HG03521 (cell line): ENCODE data around the gene CCBE1.
A peak's percentile ranks its signal among the peaks of the same experiment; 100 is the strongest.
"Not testable (repeated sequence)": the region's sequence is repeated elsewhere in the genome, so short reads cannot be mapped to it uniquely, and the experiment has no call there.

Experiments used
- ATAC-seq: cut with Tn5 transposase; IDR thresholded peaks from one replicate; pipeline ENCODE4 v1.9.1; 2021; ENCODE audit warnings: mild to moderate bottlenecking, moderate library complexity; ENCODE audit not compliant: unreplicated experiment

CCBE1 gene

DNA sequence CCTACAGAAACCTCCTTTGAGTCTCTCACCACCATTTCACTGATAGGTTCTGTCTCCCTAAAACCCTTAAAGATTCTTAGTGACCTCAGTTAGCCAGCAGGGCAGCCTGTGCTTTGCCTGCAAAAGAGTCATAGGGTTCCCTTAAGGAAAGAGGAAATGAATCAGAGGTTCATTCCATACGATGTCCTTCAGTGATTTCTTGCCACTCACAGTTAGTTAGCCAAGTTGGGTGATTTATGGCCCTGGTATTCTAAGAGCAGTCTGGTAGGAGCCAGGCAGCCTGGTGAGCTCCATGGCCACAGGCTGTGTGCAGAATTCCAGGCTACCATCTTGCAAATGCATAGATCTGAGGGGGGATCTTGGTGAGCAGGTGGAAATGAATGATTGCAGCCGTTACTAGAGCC is 18.7 kb upstream of the CCBE1 start:
- no peak for ATAC-seq

DNA sequence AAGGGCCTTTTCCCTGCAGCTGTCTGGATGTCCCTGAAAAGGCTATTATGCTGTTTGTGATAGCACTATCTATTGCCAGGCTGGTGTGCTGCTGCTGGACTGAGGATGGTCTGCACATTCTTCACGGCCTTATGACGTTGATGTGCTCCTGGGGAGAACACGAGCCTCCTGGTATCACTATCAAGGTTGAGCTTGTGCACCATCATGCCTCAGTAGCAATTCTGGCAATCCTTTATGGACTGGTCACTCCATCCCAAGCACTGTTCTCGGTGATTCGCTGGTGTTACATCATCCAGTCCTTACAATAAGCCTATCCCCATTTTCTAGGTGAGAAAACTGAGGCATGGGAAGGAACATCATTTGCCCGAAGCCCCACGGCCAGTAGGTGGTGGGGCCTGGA is 18.2 kb upstream of the CCBE1 start:
- ATAC-seq = no peak

DNA sequence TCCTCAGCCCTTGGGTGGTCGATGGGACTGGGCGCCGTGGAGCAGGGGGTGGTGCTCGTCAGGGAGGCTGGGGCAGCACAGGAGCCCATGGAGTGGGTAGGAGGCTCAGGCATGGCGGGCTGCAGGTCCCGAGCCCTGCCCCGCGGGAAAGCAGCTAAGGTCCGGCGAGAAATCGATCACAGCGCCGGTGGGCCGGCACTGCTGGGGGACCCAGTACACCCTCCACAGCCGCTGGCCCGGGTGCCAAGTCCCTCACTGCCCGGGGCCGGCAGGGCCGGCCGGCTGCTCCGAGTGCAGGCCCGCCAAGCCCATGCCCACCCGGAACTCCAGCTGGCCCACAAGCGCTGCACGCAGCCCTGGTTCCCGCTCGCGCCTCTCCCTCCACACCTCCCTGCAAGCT is 16.9 kb upstream of the CCBE1 start:
- ATAC-seq = not testable (repeated sequence)

DNA sequence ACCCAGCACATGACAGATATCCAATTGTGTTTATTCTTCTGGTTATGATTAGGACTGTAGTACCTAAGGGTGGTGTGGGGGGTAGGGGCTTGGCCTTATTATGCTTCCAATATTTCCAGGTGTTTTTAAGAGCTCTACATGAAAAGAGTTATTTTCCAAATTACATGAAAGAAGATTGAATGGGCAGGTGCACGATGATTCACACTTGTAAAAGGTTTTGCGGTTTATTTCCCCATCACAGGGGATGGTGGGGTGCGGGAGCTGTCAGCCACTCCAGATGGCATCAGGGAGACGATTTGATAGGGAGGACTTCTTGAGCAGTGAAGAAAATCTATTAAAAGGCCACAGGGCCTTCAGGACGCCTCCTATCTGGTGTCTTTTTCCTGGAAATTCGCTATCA is 15.1 kb upstream of the CCBE1 start:
- no peak for ATAC-seq

DNA sequence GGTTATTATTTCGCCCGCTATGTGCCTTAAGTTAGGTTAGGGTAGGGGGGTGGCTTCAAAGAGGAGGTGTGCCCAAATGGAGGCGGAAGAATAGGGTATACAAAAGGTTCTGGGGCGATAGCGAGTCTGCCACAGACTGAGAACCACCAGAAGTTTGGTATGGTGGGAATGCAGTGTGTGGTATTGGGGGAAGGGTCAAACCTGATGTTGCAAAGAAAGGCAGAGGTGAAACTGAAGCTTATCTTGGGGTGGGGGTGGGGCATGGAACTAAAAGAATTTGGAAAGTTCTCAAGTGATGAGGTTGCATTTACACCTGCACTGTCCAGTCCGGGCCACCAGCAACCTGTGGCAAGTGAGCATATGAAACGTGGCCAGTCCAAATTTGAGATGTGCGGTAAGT is 11.8 kb upstream of the CCBE1 start:
- no peak for ATAC-seq

DNA sequence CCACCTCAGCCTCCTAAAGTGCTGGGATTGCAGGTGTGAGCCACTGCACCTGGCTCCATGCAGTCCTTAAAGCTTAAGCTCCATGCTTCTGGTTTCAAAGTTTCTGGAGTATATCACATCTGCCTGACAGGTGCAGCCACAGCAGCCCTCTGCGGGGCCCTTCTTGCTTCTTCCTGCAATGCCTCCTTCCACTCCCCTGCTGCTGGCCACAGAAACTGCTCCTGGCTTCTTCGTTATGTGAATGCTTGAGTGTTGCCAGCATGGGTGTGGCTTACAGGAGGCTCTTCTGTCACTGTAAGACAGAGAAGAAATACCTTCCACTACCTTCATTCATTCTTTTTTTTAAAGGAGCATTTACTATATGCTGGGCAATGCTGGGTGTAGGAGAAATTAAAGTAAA is 10.1 kb upstream of the CCBE1 start:
- ATAC-seq = no peak

DNA sequence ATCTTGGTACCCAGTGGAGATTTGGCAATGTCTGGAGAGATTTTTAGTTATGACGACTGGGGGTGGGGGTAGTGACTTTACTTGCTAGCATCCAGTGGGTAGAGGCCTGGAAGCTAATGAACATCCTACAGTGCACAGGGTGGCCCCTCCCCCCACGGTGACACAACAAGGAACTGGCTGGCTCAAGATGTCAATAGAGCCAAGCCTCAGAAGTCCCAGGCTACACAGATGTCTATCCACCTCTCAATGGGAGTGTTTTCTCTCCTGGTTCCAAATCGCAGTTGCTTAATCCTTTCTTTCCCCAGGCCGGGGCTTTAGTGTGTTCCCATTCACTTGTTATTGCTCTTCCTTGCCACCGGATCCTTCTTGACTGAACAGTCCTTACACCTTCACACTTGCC is 9.3 kb upstream of the CCBE1 start:
- ATAC-seq = no peak

DNA sequence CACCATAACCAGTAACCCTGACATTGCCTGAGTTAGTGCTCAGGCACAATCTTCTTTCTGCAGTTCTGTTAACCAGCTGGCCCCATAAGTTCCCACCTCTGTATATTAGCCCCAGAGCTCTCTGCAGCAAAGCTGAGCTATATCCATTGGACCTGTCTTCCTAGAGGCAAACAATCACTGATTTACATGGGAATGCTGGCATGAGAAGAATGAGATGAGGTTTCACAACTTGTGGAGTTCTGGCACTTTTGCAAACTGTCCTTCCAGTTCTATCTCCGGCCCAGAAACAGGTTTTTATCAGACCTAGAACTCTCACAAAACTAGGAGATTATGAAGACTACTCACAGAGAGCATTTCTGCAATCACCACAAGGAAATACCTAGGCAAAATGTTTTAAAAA is 7.9 kb upstream of the CCBE1 start:
- no peak for ATAC-seq

DNA sequence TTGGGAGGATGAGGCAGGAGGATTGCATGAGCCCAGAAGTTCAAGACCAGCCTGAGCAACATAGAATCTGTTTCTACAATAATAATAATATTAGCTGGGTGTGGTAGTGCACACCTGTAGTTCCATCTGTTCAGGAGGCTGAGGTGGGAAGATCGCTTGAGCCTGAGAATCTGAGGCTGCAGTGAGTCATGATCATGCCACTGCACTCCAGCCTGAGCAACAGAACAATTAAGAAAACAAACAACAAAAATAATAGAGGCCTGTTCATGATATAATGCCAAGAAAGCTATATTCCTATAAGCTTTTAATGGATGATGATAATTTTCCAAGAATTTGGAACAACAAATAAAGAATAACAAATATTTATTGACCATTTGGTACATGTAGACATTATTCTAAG is 6.9 kb upstream of the CCBE1 start:
- ATAC-seq = no peak

DNA sequence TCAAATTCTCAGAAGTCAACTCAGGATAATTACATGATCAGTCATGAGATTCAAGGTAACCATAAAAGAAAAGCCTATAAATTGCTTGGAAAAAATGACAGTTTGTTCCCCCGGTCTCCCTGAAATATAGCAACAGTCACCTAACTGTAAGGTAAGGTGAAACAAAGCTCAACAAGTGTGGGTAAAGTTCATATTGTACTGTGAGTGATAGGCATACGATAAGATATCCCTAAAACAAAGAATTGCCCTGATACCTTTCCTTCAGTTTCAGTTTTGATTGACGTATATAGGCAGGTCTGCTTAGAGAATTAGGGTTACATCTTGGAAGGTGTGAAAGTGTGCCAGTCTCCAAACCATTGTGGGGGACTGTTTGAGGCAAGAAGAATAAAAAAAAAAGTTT is 4.0 kb upstream of the CCBE1 start:
- no peak for ATAC-seq

DNA sequence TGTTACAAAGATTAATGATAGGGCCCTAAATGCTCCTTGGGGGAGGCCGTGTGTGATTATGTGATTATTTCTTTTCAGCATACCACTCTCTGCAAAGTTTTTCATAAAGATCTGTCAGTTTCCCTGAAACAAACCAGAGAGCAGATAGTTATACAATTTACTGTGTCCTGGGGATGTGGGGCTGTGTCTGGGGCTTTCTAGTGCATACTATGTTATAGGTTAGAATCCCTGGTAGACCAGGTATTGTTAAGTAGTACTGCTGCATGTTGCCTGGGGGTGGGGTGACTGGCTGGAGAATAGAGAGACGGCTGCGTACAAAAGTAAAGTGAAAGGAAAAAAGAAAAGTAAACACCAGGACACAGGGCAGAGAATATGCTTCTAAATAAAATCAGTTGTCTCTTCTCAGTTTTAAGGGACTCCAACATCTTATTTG is 3.3 kb upstream of the CCBE1 start:
- no peak for ATAC-seq

DNA sequence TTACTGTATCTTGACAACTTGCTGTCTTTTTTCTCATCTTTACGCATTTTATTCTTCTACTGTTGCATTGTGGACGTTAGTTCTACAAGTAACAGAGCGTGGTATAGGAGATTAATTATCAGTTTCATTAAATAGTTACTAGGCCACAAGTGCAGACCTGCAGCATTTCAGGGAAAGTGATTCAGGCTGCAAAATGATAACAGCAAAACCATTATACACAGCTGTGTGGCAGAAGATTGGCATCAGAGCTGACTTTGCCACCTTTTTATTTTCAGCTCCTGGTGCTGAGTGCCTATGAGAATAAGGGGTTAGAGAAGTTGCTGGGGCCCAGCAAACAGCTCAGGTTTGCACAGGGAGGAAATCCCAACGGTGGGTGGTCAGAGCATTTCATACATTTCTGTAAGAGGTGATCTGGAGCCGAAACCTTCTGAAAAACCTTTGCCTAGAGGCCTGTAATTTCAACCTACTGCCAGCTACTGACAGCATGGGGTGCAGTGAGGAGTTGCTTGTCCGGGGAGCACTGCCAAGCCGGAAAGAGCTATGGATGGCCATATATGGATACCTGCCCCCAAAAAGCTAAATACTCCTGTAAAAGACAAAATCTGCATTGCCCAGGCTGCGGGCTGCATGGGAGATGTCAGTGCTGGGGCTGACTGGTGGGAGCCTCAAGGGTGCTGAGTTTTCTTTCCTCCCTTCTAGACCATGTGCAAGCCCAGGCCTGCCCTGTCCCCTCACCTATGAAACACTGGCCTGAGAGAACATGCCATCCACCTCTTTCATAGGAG is 2.7 kb upstream of the CCBE1 start:
- ATAC-seq = no peak

DNA sequence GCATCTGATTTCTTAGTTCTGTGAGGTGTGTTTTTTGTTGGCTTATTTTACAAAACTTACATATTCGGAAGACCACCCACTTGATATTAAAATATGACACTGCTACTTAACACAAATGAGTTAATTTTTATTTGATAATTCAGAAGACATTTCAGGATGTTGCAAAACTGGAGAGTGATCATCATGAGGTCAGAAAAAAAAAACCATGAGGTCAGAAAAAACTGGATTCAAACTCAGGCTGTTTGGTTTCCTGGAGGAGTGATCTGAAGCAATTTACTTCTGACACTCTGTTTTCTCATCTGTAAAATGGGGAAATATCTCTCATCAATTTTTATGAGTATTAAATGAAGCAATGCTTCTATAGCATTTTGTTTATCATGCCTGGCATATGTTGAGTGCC is 1.8 kb upstream of the CCBE1 start:
- ATAC-seq = no peak

DNA sequence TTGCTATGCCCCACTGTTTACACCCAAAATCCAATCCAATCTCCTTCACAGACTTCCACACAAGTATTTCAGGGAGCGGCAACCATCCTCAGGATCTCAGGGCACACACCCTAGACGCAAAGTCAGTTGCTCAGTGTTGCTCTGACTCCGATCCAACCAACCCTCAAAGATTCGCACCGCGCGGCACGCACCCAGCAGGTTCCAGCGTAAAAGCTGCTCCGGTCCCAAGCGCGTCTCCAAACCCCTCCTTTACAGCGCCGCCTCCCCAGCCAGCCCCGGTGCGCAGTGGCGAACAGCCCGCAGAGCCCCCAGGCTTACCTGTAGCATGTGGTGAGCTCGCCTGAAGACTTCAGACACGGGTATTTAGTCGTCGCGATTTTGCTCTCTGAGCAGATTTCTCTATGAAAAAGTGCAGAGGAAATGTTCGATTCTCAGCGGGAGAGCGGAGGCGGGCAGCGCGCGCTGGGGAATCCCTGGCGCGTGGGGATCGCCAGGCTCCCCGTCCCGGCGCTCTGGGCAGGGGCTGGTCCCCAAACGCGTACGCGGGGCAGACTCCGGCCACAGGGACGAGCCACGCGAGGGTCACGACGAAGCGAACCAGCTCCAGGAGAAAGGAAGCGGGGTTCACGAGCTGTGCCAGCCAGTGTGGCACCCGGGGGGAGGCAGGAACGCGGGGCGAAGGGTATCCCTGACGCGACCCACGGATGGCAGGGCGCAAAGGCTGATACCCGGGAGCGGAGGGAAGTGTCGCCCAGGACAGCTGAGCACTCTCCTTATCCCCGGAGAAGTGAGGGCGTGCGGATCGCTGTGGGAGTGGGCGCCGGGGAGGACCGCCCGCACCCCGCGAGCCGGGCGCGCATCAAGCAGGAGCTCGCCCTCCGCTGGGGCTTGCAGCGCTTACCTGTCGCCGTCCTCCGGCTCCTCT is 650 bp downstream of the CCBE1 start:
- ATAC-seq = peak; percentile 33

DNA sequence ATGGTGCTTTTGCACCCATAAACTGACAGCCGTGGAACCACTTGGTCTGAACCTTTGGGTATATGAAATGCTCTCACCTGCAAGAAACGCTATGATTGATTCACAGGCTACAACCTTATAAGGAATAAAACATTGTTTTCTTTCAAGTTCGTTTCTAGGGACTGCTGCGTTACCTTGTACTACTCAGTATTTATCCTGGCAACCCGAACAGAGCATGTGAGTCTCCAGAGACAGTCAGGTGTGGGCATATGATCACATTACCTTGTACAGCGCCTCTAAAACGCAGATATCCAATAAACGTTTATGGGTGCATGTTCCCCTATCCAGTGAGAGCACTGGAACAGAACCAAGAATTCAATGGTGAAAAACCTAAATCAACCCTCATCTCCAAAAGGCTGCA is 1.7 kb downstream of the CCBE1 start:
- ATAC-seq = no peak

DNA sequence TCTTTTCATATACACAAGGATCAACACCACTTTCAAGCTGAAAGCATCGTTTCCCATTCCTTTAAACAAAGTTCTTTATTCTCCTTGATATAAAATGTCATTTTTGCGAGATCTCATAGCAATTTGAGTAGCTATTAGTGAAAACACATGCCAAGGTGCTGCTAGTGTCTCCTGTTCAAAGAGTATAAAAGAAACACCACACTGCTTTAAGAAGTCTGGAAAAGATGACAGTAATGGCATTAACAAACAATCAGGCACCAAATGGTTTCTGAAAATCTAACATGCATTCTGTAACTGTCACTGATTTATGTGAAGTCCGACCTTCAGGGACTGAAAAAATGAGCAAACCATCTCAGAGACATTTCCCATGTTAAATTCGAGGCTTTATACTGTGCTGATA is 2.4 kb downstream of the CCBE1 start:
- ATAC-seq = no peak

DNA sequence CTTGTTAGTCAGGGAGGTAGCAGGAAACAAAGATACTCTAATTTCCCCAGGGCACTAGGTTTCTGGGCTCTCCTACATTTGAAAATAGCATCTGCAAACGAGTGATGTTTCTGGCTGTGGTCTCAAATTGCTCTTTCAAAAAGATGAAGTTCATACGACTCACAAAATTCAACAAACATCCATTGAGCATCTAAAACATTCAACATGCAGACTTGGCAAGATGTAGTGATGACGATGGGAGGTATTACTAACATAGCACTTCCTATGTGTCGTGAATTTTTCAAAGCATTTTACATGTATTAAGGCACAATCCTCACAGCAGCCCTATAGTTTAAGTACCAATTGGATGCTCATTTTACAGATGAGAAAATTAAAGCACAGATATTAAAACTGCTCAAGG is 5.2 kb downstream of the CCBE1 start:
- no peak for ATAC-seq

DNA sequence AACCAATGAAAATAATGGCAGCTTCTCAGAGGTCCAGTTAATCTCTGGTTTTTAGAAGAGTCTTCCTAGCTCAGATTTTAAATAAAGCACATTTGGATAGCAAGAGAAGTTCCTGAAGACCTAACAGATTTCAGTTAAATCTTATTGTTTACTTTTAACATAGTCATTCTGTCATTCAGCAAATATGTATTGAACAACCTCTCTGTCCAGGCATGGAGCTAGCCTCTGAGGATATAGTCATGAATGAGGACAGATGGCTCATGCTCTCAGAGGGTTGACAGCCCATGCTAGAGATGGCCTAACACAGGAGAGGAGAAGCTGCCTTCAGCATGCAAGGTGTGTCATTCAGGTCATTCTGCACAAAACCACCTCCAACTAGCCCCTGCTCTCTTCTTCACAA is 6.2 kb downstream of the CCBE1 start:
- ATAC-seq = no peak

DNA sequence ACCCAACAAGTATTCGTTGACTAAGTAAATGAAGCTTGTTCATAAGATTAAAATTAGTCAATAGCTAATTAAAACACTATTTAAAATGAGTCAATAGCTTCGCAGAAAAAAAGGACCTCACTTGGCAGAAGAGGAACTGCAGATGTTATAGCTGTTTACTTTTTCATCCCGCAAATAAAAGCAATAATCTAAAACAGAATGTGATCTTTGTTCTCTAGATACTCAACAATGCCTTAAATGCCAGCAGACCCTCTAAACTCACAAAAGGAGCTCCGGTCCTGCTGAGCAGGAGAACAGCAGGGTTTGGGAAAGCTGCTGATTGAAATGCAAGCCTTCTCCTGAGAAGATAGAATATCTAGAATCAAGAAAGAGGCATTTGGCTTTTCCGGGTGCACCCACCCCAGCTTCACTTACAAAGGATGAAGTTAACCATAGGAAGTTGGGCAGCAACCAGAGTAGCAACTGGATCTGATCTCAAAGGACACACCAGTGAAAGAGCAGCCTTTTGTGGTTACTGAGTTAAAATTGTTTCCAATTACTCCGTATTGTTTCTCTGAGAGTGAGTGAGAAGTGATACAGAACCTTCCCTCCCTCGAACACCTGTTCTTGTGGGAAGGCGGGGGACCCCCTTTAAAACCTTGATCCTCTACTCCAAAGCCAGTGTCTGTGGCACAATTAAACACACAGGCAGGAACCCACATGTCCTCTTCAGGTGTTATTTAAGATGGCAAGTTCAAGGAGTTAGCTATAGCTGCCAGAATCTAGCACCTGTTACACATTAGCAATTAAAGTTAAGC is 6.8 kb downstream of the CCBE1 start:
- no peak for ATAC-seq

DNA sequence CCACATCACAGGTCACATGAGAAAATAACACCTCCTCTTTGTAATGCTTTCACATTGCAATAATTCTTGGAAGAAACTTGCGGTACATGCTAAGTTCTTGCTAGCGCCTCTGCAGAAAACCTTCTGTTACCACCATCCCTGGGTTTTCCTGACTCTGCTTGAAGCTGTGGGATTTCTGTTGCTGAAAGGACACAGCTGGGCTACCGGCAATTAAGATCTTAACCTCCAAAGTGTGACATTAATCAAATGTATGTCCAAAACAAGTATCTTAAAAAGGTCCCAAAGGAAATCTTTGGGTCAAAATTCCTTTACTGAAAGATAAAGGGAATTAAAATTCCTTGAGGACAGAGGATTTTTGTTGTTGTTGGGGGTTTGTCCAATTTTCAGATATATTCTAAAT is 7.5 kb downstream of the CCBE1 start:
- no peak for ATAC-seq

DNA sequence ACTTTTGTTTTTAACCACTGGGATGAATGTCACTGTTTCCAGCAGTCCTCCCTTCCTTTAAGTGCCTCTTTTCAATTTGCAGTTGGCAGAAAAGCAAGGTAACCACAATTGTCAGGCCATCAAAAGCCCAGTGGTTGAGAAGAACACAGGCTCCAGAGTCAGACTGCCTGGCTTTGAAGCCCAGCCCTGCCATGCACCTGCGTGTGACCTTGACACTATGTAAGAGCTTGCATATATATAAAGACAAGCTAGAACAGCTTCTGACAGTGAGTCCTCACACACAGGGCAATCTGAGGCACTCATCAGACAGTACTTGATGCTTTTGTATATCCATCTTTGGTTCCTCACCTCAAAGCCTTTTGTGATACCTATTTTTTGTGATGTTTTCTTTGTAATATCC is 11.0 kb downstream of the CCBE1 start:
- no peak for ATAC-seq
